Breast epithelium (tissue), 4 donors: ENCODE measurements around the gene LURAP1L. TPM values are rescaled to one million over a fixed set of nuclear protein-coding genes. Genes with fewer than 3 reads are reported as not detected.

Experiments
- DNase-seq, 2 donors: peaks; one replicate each; pipeline ENCODE4 v3.0.0-alpha.2; 2019; ENCODE audit warnings: low spot score in 2 of 2
- H3K27ac ChIP-seq, 2 donors: fragments of 200-600 bp; sonication (generic) in 1 of 2; one replicate each; pipeline ENCODE4 v1.5.1; 2016 to 2019; ENCODE audit warnings: mild to moderate bottlenecking in 1 of 2
- H3K27me3 ChIP-seq, 2 donors: fragments of 200-600 bp; sonication (generic) in 1 of 2; one replicate each; pipeline versions ENCODE4 v1.5.1 to v1.6.0; 2017 to 2019; ENCODE audit warnings: control low read depth in 1 of 2, mild to moderate bottlenecking in 1 of 2
- H3K36me3 ChIP-seq: fragments of 200-600 bp; one replicate; pipeline ENCODE4 v1.5.1; 2019
- H3K4me1 ChIP-seq, 2 donors: fragments of 200-600 bp; sonication (generic); one replicate each; pipeline ENCODE4 v1.5.1; 2016 to 2019; ENCODE audit warnings: control low read depth in 1 of 2
- H3K4me3 ChIP-seq, 3 donors: fragments of 200-600 bp; sonication (generic); 1 replicate in 2 of 3; 2 replicates in 1 of 3; pipeline ENCODE4 v1.5.1; 2016 to 2019; ENCODE audit warnings: mild to moderate bottlenecking in 3 of 3, moderate library complexity in 2 of 3
- H3K9me3 ChIP-seq, 2 donors: fragments of 200-600 bp; sonication (generic) in 1 of 2; one replicate each; pipeline ENCODE4 v1.5.1; 2016 to 2019; ENCODE audit warnings: control low read depth in 1 of 2
- POLR2A ChIP-seq: fragments of 450-650 bp; IDR thresholded peaks from one replicate; pipeline ENCODE4 v1.6.1; 2016; ENCODE audit warnings: antibody characterized with exemption, mild to moderate bottlenecking, moderate library complexity
- POLR2AphosphoS5 ChIP-seq, 3 donors: sonication (generic); formaldehyde crosslinking; IDR thresholded peaks; one replicate each; pipeline ENCODE4 v1.6.1; 2017; ENCODE audit warnings: antibody characterized with exemption in 3 of 3
- intact Hi-C: fragments of 100-400 bp; cut with DNase I; formaldehyde crosslinking; loops from one replicate; pipeline ENCODE4 v1.15.1; 2023; ENCODE audit warnings: low total_unique reads
- total RNA-seq, 3 donors: library from RNA; depleted of rRNA; stranded (reverse); fragments of >200 nt; gene quantifications; one replicate each; pipeline ENCODE4 v1.1.0, GENCODE V29; 2016
- TF ChIP-seq, protein P1 (sequence below), 3 donors: fragments of 450-650 bp; IDR thresholded peaks; one replicate each; pipeline ENCODE4 v1.5.1; 2016 to 2017; ENCODE audit warnings: antibody characterized with exemption in 3 of 3, mild to moderate bottlenecking in 3 of 3, moderate library complexity in 3 of 3

The LURAP1L gene
- total RNA-seq, 3 donors from 2014 or later, result 12.3 to 25.2 (median 24.1) TPM

DNA sequence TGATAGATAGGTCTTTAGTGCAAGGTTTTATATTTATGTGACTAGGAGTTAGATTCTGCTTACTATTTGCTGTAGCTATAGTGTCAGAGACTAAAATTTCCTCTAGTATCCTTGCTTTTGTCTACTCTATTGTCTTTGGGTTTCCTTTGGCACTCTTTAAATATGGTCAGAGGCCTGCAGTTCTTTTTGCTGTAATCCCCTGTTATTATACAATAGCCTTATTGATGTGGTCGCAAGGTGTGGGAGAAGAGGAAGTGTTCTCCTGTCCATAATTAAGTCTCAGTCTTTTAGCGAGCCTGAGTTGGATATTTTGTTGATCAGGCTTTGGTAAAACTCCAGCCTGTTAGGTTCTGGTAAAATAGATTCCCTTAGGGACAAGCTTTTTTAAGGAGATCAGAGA is 34.9 kb downstream of the LURAP1L start:
- no peak overlapping the region for H3K4me3 ChIP-seq
- no peaks in the 10 kb centered on the region for H3K36me3 ChIP-seq
- no peaks in the 10 kb centered on the region for H3K9me3 ChIP-seq
- H3K4me1 ChIP-seq, result peaks cover 0 to 3% of the 10 kb centered on the region in 2 donors
- DNase-seq, result no peak
- TF ChIP-seq POLR2A, result no peak
- intact Hi-C loops, result no loop called here
- H3K27ac ChIP-seq, result peak overlapping the region; percentile 51 to 69
- H3K27me3 ChIP-seq, result no peaks in the 10 kb centered on the region

DNA sequence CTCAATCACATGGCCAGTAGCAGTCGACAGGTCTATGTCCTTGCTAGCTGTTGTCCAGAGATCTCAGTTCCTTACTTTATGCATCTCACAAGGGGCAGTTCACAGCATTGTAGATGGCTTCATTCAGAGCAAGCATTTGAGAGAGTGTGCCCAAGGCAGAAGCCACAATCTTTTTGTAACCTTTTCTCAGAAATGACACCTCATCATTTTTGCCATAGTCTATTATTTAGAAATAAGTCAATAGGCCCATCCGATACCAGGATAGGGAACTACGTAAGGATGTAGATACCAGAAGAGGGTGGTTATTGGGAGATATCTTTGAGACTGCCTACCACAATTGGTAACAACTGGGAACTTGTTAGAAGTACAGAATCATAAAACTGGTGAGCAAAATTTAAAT is 37.1 kb downstream of the LURAP1L start:
- DNase-seq, result no peak
- Histone ChIP-seq H3K4me3 (no peak overlapping the region), H3K4me1 (peaks cover 0 to 3% of the 10 kb centered on the region in 2 donors), H3K27ac (no peak overlapping the region), H3K27me3 (no peaks in the 10 kb centered on the region), H3K36me3 (no peaks in the 10 kb centered on the region), H3K9me3 (no peaks in the 10 kb centered on the region)
- intact Hi-C loops, result no loop called here
- TF ChIP-seq POLR2AphosphoS5 (IDR thresholded peaks at IDR 0.05), result no peak
- no peak for TF ChIP-seq POLR2A
- TF ChIP-seq, protein P1, sequence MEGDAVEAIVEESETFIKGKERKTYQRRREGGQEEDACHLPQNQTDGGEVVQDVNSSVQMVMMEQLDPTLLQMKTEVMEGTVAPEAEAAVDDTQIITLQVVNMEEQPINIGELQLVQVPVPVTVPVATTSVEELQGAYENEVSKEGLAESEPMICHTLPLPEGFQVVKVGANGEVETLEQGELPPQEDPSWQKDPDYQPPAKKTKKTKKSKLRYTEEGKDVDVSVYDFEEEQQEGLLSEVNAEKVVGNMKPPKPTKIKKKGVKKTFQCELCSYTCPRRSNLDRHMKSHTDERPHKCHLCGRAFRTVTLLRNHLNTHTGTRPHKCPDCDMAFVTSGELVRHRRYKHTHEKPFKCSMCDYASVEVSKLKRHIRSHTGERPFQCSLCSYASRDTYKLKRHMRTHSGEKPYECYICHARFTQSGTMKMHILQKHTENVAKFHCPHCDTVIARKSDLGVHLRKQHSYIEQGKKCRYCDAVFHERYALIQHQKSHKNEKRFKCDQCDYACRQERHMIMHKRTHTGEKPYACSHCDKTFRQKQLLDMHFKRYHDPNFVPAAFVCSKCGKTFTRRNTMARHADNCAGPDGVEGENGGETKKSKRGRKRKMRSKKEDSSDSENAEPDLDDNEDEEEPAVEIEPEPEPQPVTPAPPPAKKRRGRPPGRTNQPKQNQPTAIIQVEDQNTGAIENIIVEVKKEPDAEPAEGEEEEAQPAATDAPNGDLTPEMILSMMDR (IDR thresholded peaks at IDR 0.05), result no peak

DNA sequence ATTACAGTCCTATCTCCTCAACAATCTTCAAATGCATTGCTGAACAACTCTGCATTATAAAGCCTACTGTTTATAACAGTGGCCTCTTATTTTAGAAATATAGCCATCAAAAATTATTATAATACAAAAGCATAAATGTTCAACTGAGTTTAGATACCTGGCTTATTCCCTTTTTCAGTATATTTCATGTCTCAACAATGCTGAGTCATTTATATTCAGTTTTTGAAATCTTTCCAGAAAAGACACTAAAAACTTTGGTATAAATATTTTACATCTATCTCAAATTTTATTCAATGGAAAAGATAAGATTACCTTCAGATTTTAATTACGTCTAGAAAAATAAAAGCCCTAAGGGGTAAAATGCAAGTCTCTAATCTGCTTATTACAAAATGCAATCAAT is 37.9 kb downstream of the LURAP1L start:
- no peak overlapping the region for H3K27ac ChIP-seq
- TF ChIP-seq POLR2A, result no peak
- no peak for TF ChIP-seq POLR2AphosphoS5 (IDR thresholded peaks at IDR 0.05)
- TF ChIP-seq, protein P1 (IDR thresholded peaks at IDR 0.05), result no peak
- no peak overlapping the region for H3K4me3 ChIP-seq
- no peaks in the 10 kb centered on the region for H3K27me3 ChIP-seq
- no peaks in the 10 kb centered on the region for H3K9me3 ChIP-seq
- H3K4me1 ChIP-seq, result peaks cover 0 to 3% of the 10 kb centered on the region in 2 donors
- DNase-seq, result no peak
- no peaks in the 10 kb centered on the region for H3K36me3 ChIP-seq
- intact Hi-C loops, result no loop called here

DNA sequence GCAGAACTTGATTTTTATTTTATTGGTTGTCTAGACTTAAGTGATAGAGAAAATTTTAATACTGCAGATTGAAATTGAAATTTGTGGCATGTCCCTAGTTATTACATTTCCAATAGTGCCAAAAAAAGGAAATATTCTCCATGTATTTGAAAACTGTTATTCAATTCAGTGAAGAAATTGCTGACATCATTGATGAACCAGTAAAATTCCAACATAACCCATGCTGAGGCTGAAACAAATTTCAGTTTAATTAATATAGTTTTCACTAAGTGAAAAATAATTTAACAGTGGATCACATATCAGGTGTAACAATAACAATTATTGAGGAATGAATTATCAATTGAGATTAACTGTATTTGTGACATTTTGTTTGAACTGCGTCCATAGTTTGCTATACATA is 38.7 kb downstream of the LURAP1L start:
- intact Hi-C loops, result no loop called here

DNA sequence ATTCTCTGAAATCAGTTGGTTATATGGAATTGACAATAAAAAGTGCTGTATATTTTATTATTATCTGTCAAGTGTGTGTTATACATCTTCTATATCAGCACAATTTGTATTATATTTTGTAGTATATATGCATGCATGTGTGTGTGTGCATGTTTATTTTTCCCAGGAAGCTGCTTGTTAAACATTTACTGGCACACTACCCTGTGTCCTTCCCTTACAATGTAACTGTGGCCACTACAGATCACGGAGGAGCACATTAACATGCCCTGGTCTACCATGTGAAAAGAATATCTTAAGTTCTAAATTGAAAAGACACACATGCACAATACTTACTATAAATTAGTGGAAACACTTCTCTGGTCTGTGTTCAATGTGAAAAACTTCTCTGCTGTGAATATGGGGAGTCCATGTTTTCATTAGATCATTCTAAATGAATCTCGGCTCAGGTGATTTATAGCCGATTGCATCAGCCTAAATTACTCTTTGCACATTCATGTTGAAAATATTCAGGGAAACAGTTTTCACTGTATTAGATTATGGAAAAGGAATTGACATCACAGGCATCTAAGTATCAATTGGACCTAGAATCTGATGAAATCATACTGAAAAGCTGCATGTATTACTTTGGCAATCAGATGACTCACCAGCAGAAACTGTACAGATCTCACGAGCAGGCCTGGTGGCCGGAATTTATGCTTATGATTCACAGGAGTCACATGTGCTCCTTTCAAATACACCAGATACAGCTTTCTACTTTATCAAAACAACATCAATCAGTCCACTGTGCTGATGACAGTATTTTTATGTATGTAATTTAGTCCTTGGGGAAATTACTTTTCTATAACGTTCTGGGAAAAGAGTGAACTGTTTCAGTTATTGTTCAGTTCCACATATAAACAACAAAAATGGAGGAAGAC is 39.4 kb downstream of the LURAP1L start:
- TF ChIP-seq POLR2AphosphoS5 (IDR thresholded peaks at IDR 0.05), result no peak
- TF ChIP-seq, protein P1 (IDR thresholded peaks at IDR 0.05), result no peak
- TF ChIP-seq POLR2A, result no peak
- DNase-seq, result peak in 1 of 2 donors; percentile 44
- Histone ChIP-seq H3K27me3 (no peaks in the 10 kb centered on the region), H3K36me3 (no peaks in the 10 kb centered on the region), H3K27ac (peak overlapping the region; percentile 53 to 75), H3K4me3 (no peak overlapping the region), H3K9me3 (no peaks in the 10 kb centered on the region), H3K4me1 (peaks cover 0 to 7% of the 10 kb centered on the region in 2 donors)
- intact Hi-C loops, result no loop called here

More for the DNA sequence above, 38.7 kb downstream of the LURAP1L start:
- Histone ChIP-seq H3K36me3 (no peaks in the 10 kb centered on the region), H3K4me1 (peaks cover 0 to 5% of the 10 kb centered on the region in 2 donors), H3K27ac (peak overlapping the region in 1 of 2 donors; percentile 53), H3K4me3 (no peak overlapping the region), H3K9me3 (no peaks in the 10 kb centered on the region), H3K27me3 (no peaks in the 10 kb centered on the region)
- DNase-seq, result no peak
- TF ChIP-seq POLR2AphosphoS5 (IDR thresholded peaks at IDR 0.05), result no peak
- TF ChIP-seq, protein P1 (IDR thresholded peaks at IDR 0.05), result no peak
- TF ChIP-seq POLR2A, result no peak
